Activated CD4-positive, alpha-beta T cell treated with anti-CD3 and anti-CD28 coated beads for 36 hours (primary cell): ENCODE data around the gene SCN2B. TPM values are rescaled to one million over a fixed set of nuclear protein-coding genes. Genes with fewer than 3 reads are reported as not detected.

Experiments
- ATAC-seq: fragments of 200-7000 bp; cut with Tn5 transposase; one replicate; pipeline ENCODE4 v1.10.0; 2021; ENCODE audit warnings: mild to moderate bottlenecking, moderate library complexity
- CTCF ChIA-PET: fragments of 350-600 bp; sonication (Branson Sonifier 250); formaldehyde crosslinking; loops from one replicate; lab custom pipeline; 2021; ENCODE audit warnings: antibody characterized with exemption; lab: Charles Lee
- POLR2A ChIA-PET: fragments of 350-600 bp; sonication (Branson Sonifier 250); formaldehyde crosslinking; loops from one replicate; lab custom pipeline; 2021; ENCODE audit warnings: antibody characterized with exemption, inconsistent platforms; lab: Charles Lee
- DNase-seq: peaks from one replicate; pipeline ENCODE4 v3.0.0-alpha.2; 2020
- H3K27ac Mint-ChIP-seq: one replicate; pipeline ENCODE4 v1.8.0; 2021; ENCODE audit warnings: mixed read lengths
- H3K27me3 Mint-ChIP-seq: one replicate; pipeline ENCODE4 v1.8.0; 2021; ENCODE audit warnings: mixed read lengths
- H3K36me3 Mint-ChIP-seq: one replicate; pipeline ENCODE4 v1.8.0; 2021; ENCODE audit warnings: low read depth, mixed read lengths
- H3K4me1 Mint-ChIP-seq: one replicate; pipeline ENCODE4 v1.8.0; 2021; ENCODE audit warnings: mixed read lengths
- H3K4me3 Mint-ChIP-seq: one replicate; pipeline ENCODE4 v1.8.0; 2021; ENCODE audit warnings: mild to moderate bottlenecking, moderate library complexity, mixed read lengths
- H3K9me3 Mint-ChIP-seq: one replicate; pipeline ENCODE4 v1.8.0; 2021; ENCODE audit warnings: low read depth, mixed read lengths
- intact Hi-C, 2 experiments: fragments of 100-400 bp; cut with DNase I in 1 of 2; cut with micrococcal nuclease in 1 of 2; formaldehyde crosslinking; loops; one replicate each; pipeline versions ENCODE4 v1.14.2 to v1.15.1; 2022 to 2024; cut with DNase I, micrococcal nuclease
- total RNA-seq, 2 experiments: library from RNA; stranded (reverse); gene quantifications; one replicate each; pipeline ENCODE4 v1.2.3, GENCODE V29; 2021

SCN2B gene
- total RNA-seq, 2 experiments from 2014 or later: not detected

GRCh38 chr11:118216621-118217481, 40.4 kb upstream of the SCN2B start:
- Mint-ChIP-seq H3K27me3 (no peaks in the 10 kb centered on the region), H3K9me3 (no peaks in the 10 kb centered on the region), H3K36me3 (peaks cover 70% of the 10 kb centered on the region), H3K27ac (peak overlapping the region; percentile 100), H3K4me1 (peaks cover 97% of the 10 kb centered on the region), H3K4me3 (peak overlapping the region; percentile 76)
- POLR2A ChIA-PET: interaction anchor here (0.6 to 4.6 kb wide), 14 partner anchors 9 to 219 kb away, joined by 3 to 44 read pairs (median 5); partner anchors contain the start of genes CD3E and JAML
- DNase-seq (peak; percentile 76), ATAC-seq (peak; percentile 73)
- CTCF ChIA-PET: interaction anchor here (0.6 to 4.7 kb wide), 14 partner anchors 9 to 79 kb away, joined by 3 to 36 read pairs (median 4); partner anchors contain the start of gene JAML
- intact Hi-C loops: loop anchor here (1.0 to 5.0 kb wide), 12 partner anchors 8 to 230 kb away; partner anchors contain the start of genes CD3E (in 2 of the 2), JAML (in 2 of the 2), KMT2A (in 2 of the 2) and CD3D (in 1 of the 2)

- Mint-ChIP-seq H3K27ac (peak overlapping the region; percentile 100), H3K9me3 (no peaks in the 10 kb centered on the region), H3K36me3 (peaks cover 73% of the 10 kb centered on the region), H3K4me3 (peak overlapping the region; percentile 76), H3K27me3 (no peaks in the 10 kb centered on the region), H3K4me1 (peaks cover 96% of the 10 kb centered on the region)
- DNase-seq (no peak), ATAC-seq (no peak)
- intact Hi-C loops: loop anchor here (2.0 to 5.0 kb wide), 6 partner anchors 17 to 228 kb away; partner anchors contain the start of genes CD3E (in 2 of the 2), KMT2A (in 2 of the 2), CD3D (in 1 of the 2) and IL10RA (in 1 of the 2)
- ChIA-PET POLR2A (interaction anchor here (1.4 to 4.6 kb wide), 5 partner anchors 10 to 25 kb away, joined by 6 to 44 read pairs (median 14); partner anchors contain the start of gene JAML), CTCF (interaction anchor here (0.6 to 4.7 kb wide), 12 partner anchors 8 to 570 kb away, joined by 3 to 36 read pairs (median 6); partner anchors contain the start of gene JAML)
These were observed 39.3 kb upstream of the SCN2B start for GRCh38 chr11:118215765-118216164.

- CTCF ChIA-PET: interaction anchor here (1.0 to 4.7 kb wide), 10 partner anchors 7 to 144 kb away, joined by 3 to 36 read pairs (median 7); partner anchors contain the start of genes JAML and UBE4A
- DNase-seq (peak; percentile 59), ATAC-seq (peak; percentile 8)
- no peaks in the 10 kb centered on the region for H3K9me3 Mint-ChIP-seq
- H3K4me3 Mint-ChIP-seq: peak overlapping the region; percentile 76
- no peaks in the 10 kb centered on the region for H3K27me3 Mint-ChIP-seq
- intact Hi-C loops: loop anchor here (5.0 kb wide), 2 partner anchors 222 to 228 kb away; partner anchors contain the start of genes KMT2A (in 2 of the 2) and IL10RA (in 1 of the 2)
- H3K4me1 Mint-ChIP-seq: peaks cover 96% of the 10 kb centered on the region
- POLR2A ChIA-PET: interaction anchor here (1.6 to 4.6 kb wide), 3 partner anchors 11 to 25 kb away, joined by 6 to 44 read pairs (median 23); partner anchors contain the start of gene JAML
- H3K27ac Mint-ChIP-seq: peak overlapping the region; percentile 100
- peaks cover 74% of the 10 kb centered on the region for H3K36me3 Mint-ChIP-seq
These were observed 38.8 kb upstream of the SCN2B start for GRCh38 chr11:118215262-118215661.

- peak overlapping the region; percentile 100 for H3K27ac Mint-ChIP-seq
- H3K9me3 Mint-ChIP-seq: no peaks in the 10 kb centered on the region
- CTCF ChIA-PET: interaction anchor here (0.8 to 4.7 kb wide), 17 partner anchors 8 to 145 kb away, joined by 3 to 36 read pairs (median 5); partner anchors contain the start of genes JAML and UBE4A
- intact Hi-C loops: no loop called here
- H3K27me3 Mint-ChIP-seq: no peaks in the 10 kb centered on the region
- POLR2A ChIA-PET: interaction anchor here (0.6 to 4.6 kb wide), 7 partner anchors 10 to 153 kb away, joined by 3 to 44 read pairs (median 4); partner anchors contain the start of gene JAML
- DNase-seq (no peak), ATAC-seq (no peak)
- H3K4me3 Mint-ChIP-seq: peak overlapping the region; percentile 76
- peaks cover 70% of the 10 kb centered on the region for H3K36me3 Mint-ChIP-seq
- H3K4me1 Mint-ChIP-seq: peaks cover 94% of the 10 kb centered on the region
These were observed 37.9 kb upstream of the SCN2B start for GRCh38 chr11:118214210-118214914.

GRCh38 chr11:118213781-118214180, 37.3 kb upstream of the SCN2B start:
- no peak for DNase-seq

GRCh38 chr11:118213201-118213600, 36.8 kb upstream of the SCN2B start:
- H3K27ac Mint-ChIP-seq: peak overlapping the region; percentile 100
- H3K9me3 Mint-ChIP-seq: no peaks in the 10 kb centered on the region
- no peak for DNase-seq
- intact Hi-C loops: no loop called here
- no peaks in the 10 kb centered on the region for H3K27me3 Mint-ChIP-seq
- peaks cover 69% of the 10 kb centered on the region for H3K36me3 Mint-ChIP-seq
- peak overlapping the region; percentile 76 for H3K4me3 Mint-ChIP-seq
- peaks cover 92% of the 10 kb centered on the region for H3K4me1 Mint-ChIP-seq
- ChIA-PET CTCF (interaction anchor here (0.7 to 2.4 kb wide), 11 partner anchors 8 to 246 kb away, joined by 3 to 15 read pairs (median 7); partner anchors contain the start of gene JAML), POLR2A (interaction anchor here (4.6 kb wide), 1 partner anchor 13 kb away, joined by 44 read pairs; the partner anchor contains the start of gene JAML)
- ATAC-seq: no peak

More at GRCh38 chr11:118213781-118214180, 37.3 kb upstream of the SCN2B start:
- intact Hi-C loops: no loop called here
- Mint-ChIP-seq H3K36me3 (peaks cover 70% of the 10 kb centered on the region), H3K27ac (peak overlapping the region; percentile 100), H3K4me1 (peaks cover 94% of the 10 kb centered on the region), H3K27me3 (no peaks in the 10 kb centered on the region), H3K9me3 (no peaks in the 10 kb centered on the region), H3K4me3 (peak overlapping the region; percentile 76)
- ChIA-PET CTCF (interaction anchor here (0.7 to 4.7 kb wide), 13 partner anchors 9 to 245 kb away, joined by 3 to 36 read pairs (median 7); partner anchors contain the start of gene JAML), POLR2A (interaction anchor here (1.2 to 4.6 kb wide), 3 partner anchors 12 to 17 kb away, joined by 3 to 44 read pairs (median 4); partner anchors contain the start of gene JAML)
- no peak for ATAC-seq

- ChIA-PET CTCF (interaction anchor here (0.8 to 2.7 kb wide), 6 partner anchors 10 to 27 kb away, joined by 3 to 23 read pairs (median 10); partner anchors contain the start of gene JAML), POLR2A (interaction anchor here (4.6 kb wide), 1 partner anchor 13 kb away, joined by 44 read pairs; the partner anchor contains the start of gene JAML)
- intact Hi-C loops: no loop called here
These were observed 36.3 kb upstream of the SCN2B start for GRCh38 chr11:118212781-118213191.

GRCh38 chr11:118212131-118212725, 35.8 kb upstream of the SCN2B start:
- Mint-ChIP-seq H3K4me3 (no peak overlapping the region), H3K4me1 (peaks cover 91% of the 10 kb centered on the region), H3K27ac (peak overlapping the region; percentile 100), H3K36me3 (peaks cover 73% of the 10 kb centered on the region), H3K27me3 (no peaks in the 10 kb centered on the region), H3K9me3 (no peaks in the 10 kb centered on the region)
- intact Hi-C loops: no loop called here
- ChIA-PET CTCF (interaction anchor here (0.8 to 2.7 kb wide), 6 partner anchors 10 to 99 kb away, joined by 3 to 23 read pairs (median 4); partner anchors contain the start of gene JAML), POLR2A (no interaction called here)
- DNase-seq (no peak), ATAC-seq (no peak)

More at GRCh38 chr11:118212781-118213191, 36.3 kb upstream of the SCN2B start:
- Mint-ChIP-seq H3K36me3 (peaks cover 71% of the 10 kb centered on the region), H3K4me3 (peak overlapping the region; percentile 76), H3K27ac (peak overlapping the region; percentile 100), H3K27me3 (no peaks in the 10 kb centered on the region), H3K9me3 (no peaks in the 10 kb centered on the region), H3K4me1 (peaks cover 92% of the 10 kb centered on the region)
- no peak for ATAC-seq
- no peak for DNase-seq

GRCh38 chr11:118211006-118211405, 34.6 kb upstream of the SCN2B start:
- DNase-seq: no peak
- ChIA-PET POLR2A (no interaction called here), CTCF (interaction anchor here (1.0 to 2.7 kb wide), 4 partner anchors 13 to 100 kb away, joined by 3 to 23 read pairs (median 4); no protein-coding TSS in a partner anchor)
- H3K27me3 Mint-ChIP-seq: no peaks in the 10 kb centered on the region
- peaks cover 79% of the 10 kb centered on the region for H3K4me1 Mint-ChIP-seq
- H3K36me3 Mint-ChIP-seq: peaks cover 75% of the 10 kb centered on the region
- no peak overlapping the region for H3K4me3 Mint-ChIP-seq
- no peak for ATAC-seq
- intact Hi-C loops: no loop called here
- H3K9me3 Mint-ChIP-seq: no peaks in the 10 kb centered on the region
- H3K27ac Mint-ChIP-seq: peak overlapping the region; percentile 59
